Colon (tissue), 2 donors: ENCODE measurements around the gene TPSAB1.
"Not testable (repeated sequence)": the region's sequence is repeated elsewhere in the genome, so short reads cannot be mapped to it uniquely, and the experiment has no call there.

ENCODE experiments used
- FAIRE-seq: peaks from 2 replicates; lab custom pipeline; 2012; peaks lifted over from hg19 to GRCh38; lab: Jason Lieb, UNC
- donor health status: control.
- donor health status: control.

TPSAB1 gene

DNA sequence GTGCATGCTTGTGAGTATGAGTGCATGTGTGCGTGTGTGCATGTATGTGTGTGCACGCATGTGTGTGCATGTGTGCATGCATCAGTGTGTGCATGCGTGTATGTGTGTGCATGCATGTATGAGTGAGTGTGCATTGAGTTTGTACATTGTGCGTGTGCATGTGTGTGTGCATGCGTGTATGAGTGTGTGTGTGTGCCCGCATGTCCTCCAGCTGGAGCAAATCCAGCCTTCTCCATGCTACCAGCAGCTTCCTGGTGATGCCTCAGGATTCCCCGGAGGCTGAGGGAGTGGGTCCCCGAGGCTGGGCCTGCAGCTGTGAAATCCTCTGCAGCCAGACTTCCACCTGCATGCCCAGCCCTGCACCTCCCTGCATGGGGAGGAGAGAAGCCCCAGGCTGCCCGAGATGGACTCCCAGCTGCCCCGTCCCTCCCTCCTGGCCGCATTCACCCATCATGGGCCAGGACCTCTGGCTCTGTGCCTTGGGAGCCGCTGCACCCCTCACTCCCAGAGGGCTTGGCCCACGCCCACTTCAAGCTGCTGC lies 24.7 kb downstream of the TPSAB1 start:
- FAIRE-seq: no peak

GRCh38 chr16:1265826-1266225 lies 25.3 kb downstream of the TPSAB1 start:
- FAIRE-seq: no peak

- not testable (repeated sequence) for FAIRE-seq
Observed at GRCh38 chr16:1269418-1269817, 28.9 kb downstream of the TPSAB1 start.

DNA sequence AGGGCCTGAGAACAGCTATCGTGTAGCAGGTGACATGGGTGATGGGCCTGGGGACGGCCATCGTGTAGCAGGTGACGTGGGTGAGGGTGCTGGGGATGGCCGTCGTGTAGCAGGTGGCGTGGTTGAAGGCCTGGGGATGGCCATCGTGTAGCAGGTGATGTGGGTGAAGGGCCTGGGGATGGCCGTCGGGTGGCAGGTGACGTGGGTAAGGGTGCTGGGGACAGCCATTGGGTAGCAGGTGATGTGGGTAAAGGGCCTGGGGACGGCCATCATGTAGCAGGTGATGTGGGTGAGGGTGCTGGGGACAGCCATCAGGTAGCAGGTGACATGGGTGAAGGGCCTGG lies 30.8 kb downstream of the TPSAB1 start:
- no peak for FAIRE-seq

GRCh38 chr16:1271724-1272413 lies 31.4 kb downstream of the TPSAB1 start:
- not testable (repeated sequence) for FAIRE-seq

DNA sequence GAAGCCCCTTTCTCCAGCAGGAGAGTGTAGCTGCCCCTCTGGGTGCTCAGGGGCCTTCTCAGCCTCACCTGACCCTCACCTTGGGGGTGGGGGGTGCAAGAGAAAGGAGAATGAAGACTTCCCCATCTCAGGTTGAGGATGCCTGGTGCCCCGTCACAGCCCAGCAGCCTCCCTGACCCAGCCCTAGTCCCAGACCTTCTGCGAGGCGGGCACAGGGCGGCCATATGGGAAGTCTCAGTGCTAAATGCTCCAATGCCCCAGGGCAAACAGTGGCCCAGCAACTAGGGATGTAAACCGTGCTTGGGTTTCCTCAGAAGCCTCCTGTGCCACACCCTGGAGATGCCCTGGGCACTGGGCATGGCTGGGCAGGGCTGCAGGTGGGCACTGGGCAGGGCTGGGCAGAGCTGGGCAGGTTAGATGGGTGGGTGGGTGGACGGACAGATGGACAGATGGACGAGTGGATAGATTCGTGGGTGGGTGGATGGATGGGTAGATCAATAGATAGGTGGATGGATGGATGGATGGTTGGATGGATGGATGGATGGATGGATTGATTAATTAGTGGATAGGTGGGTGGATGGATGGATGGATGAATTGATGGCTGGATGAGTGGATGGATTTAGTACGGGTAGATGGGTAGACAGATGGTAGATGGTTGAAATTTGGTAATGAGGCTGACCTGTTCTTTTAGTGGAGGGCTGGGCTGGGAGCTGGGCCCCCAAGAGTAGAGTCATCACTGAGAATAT lies 32.1 kb downstream of the TPSAB1 start:
- FAIRE-seq: no peak

- no peak for FAIRE-seq
Observed at GRCh38 chr16:1273816-1274215, 33.3 kb downstream of the TPSAB1 start.

- FAIRE-seq: no peak
Observed at GRCh38 chr16:1274767-1275166, 34.3 kb downstream of the TPSAB1 start.

DNA sequence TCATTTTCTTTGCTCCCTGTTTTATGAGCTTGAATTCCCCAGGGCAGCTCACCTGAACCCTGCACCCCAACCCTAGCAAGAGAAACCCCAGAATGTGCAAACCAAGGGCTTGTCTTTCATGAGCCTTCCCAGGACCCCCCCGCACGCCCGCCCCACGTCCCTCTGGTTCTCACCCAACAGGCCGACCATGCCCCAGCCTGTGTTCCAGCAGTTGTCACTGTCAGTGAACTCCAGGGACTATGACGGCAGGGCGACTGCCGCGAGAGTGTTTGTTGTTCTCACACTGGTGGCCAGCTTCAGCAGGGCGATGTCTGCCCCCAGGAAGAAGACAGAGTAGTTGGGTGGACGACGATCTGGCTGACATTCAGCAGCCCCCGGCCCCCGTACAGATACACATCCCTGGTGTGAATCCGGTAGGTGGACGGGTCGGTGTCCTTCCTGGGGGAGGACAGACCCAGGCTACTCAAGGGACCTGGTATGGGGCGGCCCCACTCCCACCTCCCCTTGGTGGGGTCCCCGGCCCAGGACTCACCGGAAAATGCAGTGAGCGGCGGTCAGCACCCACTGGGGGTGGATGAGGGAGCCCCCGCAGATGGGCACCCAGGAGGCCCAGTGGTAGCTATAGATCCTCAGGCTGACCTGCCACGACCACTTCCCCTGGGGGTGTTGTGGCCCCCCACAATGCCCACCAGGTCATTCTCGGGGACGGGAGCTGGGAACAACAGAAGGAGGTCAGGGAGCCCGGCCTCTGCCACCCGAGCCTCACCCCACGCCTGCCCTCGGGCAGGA lies 35.5 kb downstream of the TPSAB1 start:
- FAIRE-seq: no peak

- no peak for FAIRE-seq
Observed at GRCh38 chr16:1276580-1276878, 36.0 kb downstream of the TPSAB1 start.

DNA sequence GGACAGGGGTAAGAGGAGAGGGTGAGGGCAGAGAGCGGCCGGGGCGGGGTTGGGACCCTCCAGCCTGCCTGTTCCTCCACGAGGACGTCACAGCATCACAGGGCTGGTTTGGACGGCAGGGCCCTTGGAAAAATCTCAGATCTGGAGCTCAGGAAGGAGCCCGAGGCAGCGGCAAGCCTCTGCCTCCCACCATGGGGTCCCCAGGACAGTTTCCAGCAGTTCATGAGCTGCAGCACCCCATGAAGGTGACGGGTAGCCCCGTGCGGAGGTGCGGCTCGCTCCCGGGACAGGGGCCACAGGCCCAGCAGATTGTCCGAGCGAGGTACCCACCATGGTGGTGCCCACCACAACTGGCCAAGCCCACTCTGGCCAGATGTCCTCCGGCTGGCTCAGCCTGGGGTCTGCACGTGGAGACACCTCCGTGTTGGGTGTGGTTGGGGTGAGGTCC lies 36.7 kb downstream of the TPSAB1 start:
- FAIRE-seq: no peak

DNA sequence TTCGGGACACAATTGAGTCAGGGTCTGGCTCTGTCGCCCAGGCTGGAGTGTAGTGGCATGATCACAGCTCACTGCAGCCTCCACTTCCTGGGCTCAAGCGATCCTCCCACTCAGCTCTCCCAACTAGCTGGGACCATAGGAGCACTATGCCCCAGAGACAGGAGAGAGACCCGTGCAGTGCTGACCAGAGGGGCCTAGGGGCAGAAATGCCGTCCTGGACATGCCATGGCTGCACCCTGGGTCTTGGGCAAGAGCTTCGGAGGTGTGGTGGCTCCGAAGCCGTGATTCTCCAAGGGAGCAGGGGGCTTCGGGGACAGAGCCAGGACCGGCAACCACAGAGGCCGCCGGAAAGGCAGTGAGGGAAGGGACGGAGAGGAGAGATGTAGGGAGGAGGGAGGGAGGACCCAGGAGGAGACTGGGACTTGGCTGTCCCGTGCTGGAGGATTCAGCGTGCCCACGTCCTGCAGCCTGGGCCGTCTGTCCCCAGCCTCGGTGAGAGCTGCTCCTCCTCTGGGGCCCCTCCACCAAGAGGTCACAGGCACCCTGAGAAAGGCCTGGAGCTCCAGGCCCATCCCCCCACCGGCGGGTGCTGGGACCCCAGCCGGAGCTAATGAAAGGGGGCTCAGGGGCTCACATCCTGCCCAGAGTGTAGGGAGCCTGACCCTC lies 37.2 kb downstream of the TPSAB1 start:
- FAIRE-seq: no peak

GRCh38 chr16:1278477-1278876 lies 38.0 kb downstream of the TPSAB1 start:
- no peak for FAIRE-seq

GRCh38 chr16:1279081-1279944 lies 38.8 kb downstream of the TPSAB1 start:
- FAIRE-seq: no peak

DNA sequence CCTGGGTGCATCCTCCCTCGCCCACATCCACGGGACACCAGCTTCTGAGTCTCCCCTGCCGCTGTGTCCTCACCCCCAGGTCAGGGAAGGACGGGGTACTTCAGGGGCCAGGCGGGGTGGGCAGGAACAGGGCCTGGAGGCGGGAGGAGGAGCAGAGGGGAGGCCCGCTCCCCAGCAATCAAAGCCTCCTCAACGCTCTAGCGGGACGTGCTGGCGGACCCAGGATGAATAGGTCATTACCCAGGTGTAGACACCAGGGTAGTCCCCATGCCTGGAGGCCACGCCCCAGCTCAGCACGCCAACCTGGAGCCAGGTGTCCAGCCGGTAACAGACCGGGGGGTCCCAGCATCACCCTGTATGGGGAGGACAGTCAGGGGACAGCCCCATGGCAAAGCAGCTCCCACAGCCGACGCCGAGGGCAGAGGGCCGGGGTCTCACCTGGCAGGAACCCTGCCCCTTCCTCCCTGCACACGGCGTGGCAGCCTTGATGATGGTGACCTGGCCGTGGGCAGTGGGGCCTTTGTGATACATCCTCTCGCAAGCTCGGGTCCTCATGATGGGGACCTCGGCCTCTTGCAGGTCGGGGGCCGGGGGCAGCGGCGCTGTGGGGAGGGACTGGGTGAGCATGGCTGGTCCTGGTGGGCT lies 39.6 kb downstream of the TPSAB1 start:
- no peak for FAIRE-seq

GRCh38 chr16:1280783-1281182 lies 40.3 kb downstream of the TPSAB1 start:
- no peak for FAIRE-seq

DNA sequence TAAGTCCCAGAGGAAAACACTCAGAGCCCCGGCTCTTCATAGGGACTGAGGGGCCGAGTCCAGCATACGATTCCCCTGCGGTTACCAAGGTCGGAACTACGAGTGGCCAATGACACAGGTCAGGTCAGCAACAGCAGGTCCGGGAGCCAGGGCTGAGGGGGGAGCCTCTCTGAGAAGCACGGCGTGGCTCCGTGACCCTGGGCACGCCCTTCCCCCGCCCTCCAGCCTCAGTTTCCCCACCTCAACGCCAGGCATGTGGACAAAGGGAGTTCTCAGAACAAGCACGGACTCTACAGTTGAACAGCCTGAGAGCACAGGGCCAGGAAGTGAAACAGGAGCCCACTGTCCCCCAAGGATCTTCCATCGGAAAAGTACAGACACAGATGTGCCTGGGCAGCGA lies 41.0 kb downstream of the TPSAB1 start:
- no peak for FAIRE-seq

DNA sequence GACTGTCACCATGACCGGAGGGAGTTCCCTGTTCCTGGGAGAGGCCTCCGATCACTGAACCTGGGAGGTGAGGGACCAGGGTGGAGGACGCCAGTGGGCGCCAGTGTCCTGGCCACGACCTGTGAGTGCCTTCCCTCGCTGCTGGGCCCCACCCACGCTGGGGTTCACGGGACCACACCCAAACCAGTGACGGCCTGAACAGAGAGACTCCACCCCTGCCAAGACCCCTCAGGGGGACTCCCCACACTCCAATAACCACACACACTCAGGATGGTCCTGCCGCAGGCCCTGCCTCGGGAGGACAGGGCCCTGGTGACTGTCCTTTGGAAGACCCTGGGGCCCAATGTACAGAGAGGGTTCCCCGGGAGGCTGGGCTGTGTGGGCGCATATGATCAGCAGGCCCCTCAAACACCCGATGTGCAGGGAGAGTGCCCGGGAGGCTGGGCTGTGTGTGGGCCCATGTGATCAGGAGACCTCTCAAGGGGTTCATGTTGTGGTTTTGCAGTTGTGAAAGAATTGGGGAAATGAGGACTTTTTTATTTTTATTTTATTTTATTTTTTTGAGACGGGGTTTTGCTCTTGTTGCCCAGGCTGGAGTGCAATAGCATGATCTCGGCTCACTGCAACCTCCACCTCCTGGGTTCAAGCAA lies 41.9 kb downstream of the TPSAB1 start:
- no peak for FAIRE-seq

DNA sequence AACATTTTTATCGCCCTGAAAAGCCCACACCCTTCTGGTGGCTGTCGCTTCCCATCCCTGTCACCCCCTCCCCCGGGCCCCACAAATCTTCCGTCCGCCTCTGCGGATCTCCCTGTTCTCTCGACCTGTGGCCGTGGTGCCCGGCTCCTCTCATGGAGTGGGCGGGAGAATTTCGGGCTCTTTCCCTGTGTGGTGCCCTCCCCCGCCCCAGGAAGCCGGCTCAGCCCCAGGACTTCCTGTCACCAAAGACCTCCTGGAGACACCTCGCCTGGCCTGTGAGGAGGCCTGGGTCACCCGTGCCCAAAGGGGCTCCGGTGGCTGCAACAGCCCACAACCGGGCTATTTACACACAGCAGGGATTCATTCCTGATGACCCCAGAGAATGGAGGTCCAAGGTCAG lies 42.8 kb downstream of the TPSAB1 start:
- FAIRE-seq: no peak

- FAIRE-seq: no peak
Observed at GRCh38 chr16:1283996-1284616, 43.6 kb downstream of the TPSAB1 start.
